ENCODE data around the gene ATP6V0C. TPM values are rescaled to one million over a fixed set of nuclear protein-coding genes. Genes with fewer than 3 reads are reported as not detected.
"Not testable (repeated sequence)": the region's sequence is repeated elsewhere in the genome, so short reads cannot be mapped to it uniquely, and the experiment has no call there.

ATP6V0C gene
- total RNA-seq, 4 donors from 2014 or later = 48.1 to 73.0 (median 61.1) TPM

DNA sequence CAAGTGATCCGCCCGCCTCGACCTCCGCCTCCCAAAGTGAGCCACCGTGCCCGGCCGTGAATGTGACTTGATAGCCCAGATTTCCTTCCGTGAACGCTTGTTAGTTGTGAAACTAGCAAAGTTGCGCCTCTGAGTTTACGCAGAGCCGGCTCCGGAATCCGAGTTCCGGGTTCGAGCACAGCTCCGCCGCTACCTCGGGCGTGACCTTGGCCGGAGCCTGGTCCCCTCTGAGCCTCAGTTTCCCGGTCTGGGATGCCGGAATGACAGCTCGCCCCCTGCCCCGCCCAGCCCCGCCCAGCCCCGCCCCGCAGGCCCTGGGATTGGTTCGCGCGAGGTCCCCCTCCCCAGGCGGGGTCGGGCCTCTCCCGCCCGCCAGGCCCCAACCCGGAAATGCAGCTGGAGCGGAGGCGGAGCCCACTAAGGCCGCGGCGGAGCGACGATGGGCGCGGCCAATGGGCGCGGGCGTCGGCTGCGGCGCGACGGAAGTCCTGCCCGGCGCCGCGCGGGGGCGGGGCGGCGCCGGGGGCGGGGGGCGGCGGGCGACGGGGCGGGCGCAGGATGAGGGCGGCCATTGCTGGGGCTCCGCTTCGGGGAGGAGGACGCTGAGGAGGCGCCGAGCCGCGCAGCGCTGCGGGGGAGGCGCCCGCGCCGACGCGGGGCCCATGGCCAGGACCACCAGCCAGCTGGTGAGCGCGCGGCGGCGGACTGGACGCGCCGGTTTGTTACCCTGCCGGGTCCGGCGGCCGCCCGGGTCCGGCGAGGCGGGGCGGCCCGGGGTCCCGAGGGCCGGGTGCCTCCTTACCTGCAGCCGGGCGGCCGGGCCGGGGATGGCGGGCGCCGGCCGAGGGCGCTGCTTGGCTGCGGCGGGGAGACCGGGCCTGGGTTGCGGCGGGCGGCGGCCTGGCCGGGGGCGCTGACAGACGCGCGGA is 24.0 kb downstream of the ATP6V0C start, which contains the start of gene PDPK1:
TSS of gene PDPK1 (plus strand) at position 571 of the 929 bp plus-strand sequence. CDS start at position 663, 92 bp downstream.
- H3K27ac ChIP-seq = peak within 1 kb of the TSS; percentile 59 to 89 (median 86)
- DNase-seq (ENCODE audit: low spot score in 2 of 2) = peak; percentile 80 to 85
- peaks cover 0 to 50% (median 38%) of the 10 kb centered on the region in 4 donors for H3K4me1 ChIP-seq
- TF ChIP-seq EP300 (IDR thresholded peaks at IDR 0.05) (peak in 1 of 2 donors; percentile 66), POLR2A (IDR thresholded peaks at IDR 0.05) (peak; percentile 11 to 37), CTCF (IDR thresholded peaks at IDR 0.05) (no peak)
- 0 to 3% methylated on average over 10 to 78 of the region's 126 CpGs for WGBS, 2 donors
- H3K9me3 ChIP-seq = no peaks in the 10 kb centered on the region
- H3K36me3 ChIP-seq = no peaks in the 10 kb centered on the region
- no peaks in the 10 kb centered on the region for H3K27me3 ChIP-seq
- H3K4me3 ChIP-seq = peak within 1 kb of the TSS; percentile 50 to 63 (median 62)

DNA sequence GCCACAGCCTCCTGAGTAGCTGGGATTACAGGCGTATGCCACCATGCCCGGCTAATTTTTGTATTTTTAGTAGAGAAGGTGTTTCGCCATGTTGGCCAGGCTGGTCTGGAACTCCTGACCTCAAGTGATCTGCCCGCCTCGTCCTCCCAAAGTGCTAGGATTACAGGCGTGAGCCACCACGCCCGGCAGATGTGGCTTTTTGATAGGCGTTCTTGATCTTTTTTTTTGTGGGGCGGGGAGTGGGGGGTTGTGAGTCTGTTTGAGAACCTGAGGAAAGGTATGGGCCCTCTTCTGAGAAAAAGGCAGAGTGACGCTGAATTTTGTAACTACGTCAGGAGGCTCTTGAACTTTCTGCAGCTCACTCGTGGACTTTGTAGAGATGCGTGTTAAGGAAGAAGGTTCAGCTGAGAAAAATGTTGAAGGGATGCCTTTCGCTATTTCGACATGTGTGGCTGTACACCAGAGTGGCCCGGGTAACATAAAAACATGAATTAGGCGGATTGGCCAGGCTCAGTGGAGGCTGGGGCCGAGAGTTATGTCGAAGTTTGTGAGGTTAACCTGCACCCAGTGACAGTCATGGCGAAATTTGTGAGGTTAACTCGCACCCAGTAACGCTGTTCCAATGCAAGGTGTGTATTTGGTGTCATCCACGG is 25.6 kb downstream of the ATP6V0C start:
- 85 to 87% methylated on average over 24 of the region's 24 CpGs for WGBS, 2 donors
- H3K27me3 ChIP-seq; H3K27ac ChIP-seq; DNase-seq (ENCODE audit: low spot score in 2 of 2); H3K36me3 ChIP-seq; H3K9me3 ChIP-seq: not testable (repeated sequence)
- peak overlapping the region in 2 of 4 donors; percentile 41 to 61 for H3K4me3 ChIP-seq
- peaks cover 0 to 55% (median 38%) of the 10 kb centered on the region in 4 donors for H3K4me1 ChIP-seq

DNA sequence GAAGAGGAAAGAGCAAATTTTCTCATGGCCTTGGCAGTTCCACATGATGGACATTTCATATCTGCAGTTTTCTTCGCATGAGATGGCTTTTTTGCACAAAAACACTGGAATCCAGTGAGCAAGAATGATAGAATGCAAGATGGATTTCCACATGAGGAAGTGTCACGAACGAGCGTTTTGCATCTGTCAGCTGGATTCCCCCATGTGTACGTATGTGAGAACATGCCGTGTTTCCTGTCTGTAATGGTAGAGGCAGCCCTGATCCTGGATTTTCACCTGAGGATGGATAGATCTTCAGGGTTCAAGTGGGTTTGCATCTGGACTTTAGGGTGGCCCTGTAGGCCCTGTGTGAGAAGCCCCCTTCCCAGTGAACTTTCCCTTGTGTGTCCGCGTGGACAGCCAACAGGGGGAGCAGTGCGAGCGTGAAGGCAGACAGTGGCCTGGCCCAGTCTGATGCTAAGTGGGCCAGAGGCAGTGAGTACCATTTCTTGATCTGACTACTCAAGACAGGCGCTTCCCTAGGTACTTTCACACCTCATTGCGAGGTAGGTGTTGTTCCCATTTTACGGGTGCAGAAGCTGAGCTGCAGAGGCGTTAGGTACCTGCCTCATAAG is 26.2 kb downstream of the ATP6V0C start:
- 46 to 61% methylated on average over 10 to 14 of the region's 14 CpGs for WGBS, 2 donors
- not testable (repeated sequence) for H3K27ac ChIP-seq; H3K27me3 ChIP-seq; DNase-seq (ENCODE audit: low spot score in 2 of 2); H3K4me3 ChIP-seq; H3K9me3 ChIP-seq; H3K36me3 ChIP-seq
- peak in 3 of 5 experiments; percentile 27 to 33 (median 30) for TF ChIP-seq CTCF (IDR thresholded peaks at IDR 0.05)
- H3K4me1 ChIP-seq = peaks cover 0 to 55% (median 38%) of the 10 kb centered on the region in 4 donors

DNA sequence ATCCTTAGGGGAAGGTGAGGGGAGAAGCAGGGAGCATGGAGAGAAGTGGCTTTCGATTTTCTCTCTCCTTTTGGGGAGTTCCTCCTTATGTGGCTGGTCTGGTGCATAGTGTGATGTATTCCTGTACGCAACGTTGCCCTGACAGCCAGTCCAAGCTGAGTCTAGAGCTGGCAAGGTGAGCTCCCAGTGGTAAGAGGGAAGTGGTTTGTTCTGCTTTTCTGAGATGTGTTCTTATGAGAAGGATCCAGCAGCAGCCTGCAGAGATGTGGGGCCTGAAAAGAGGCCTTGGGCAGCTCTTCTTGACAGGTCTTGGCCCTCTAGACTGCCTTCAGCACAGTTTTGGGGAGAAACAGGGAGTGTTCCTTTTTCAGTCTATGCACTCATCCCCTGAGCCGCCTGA is 27.2 kb downstream of the ATP6V0C start:
- H3K36me3 ChIP-seq; H3K27ac ChIP-seq; H3K4me3 ChIP-seq; H3K9me3 ChIP-seq; DNase-seq (ENCODE audit: low spot score in 2 of 2); H3K27me3 ChIP-seq: not testable (repeated sequence)
- WGBS, 2 donors = 54 to 58% methylated on average over 3 to 4 of the region's 4 CpGs
- H3K4me1 ChIP-seq = peaks cover 0 to 56% (median 35%) of the 10 kb centered on the region in 4 donors

DNA sequence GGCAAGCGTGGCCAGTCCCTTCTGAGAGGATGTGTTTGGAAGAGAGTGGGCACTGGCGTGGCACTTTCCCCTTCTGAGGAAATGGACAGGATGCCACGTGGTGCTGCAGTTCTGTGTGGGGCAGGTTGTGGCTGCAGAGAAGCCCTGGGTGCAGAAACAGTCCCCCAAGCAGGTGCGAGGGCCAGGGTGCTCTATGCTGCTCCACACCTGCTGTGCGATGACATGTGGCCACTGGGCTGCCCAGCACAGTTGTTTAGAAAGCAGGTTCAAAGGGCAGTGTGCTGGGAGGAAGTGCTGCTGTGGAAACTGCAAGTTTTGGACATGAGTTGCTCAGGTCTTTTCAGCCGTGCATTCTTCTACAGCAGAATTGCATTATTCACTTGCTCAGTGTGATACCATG is 27.7 kb downstream of the ATP6V0C start:
- not testable (repeated sequence) for DNase-seq (ENCODE audit: low spot score in 2 of 2); H3K36me3 ChIP-seq; H3K4me3 ChIP-seq; H3K27me3 ChIP-seq; H3K9me3 ChIP-seq; H3K27ac ChIP-seq
- WGBS, 2 donors = 54 to 59% methylated on average over 4 of the region's 6 CpGs
- H3K4me1 ChIP-seq = peaks cover 0 to 55% (median 30%) of the 10 kb centered on the region in 4 donors

DNA sequence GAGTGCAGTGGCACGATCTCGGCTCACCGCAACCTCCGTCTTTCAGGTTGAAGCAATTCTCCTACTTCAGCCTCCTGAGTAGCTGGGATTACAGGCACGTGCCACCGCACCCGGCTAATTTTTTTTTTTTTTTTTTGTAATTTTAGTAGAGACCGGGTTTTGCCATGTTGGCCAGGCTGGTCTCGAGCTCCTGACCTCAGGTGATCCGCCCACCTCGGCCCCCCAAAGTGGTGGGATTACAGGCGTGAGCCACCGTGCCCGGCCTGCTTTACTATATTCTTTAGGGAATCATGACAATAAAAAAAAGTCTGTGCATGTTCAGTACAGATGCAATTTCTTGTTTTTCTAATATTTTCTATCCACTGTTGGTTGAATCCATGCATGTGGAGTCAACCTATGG is 30.0 kb downstream of the ATP6V0C start:
- H3K36me3 ChIP-seq; H3K9me3 ChIP-seq; DNase-seq (ENCODE audit: low spot score in 2 of 2): not testable (repeated sequence)

GRCh38 chr16:2550283-2550878 is 36.6 kb downstream of the ATP6V0C start:
- not testable (repeated sequence) for H3K4me3 ChIP-seq; H3K9me3 ChIP-seq; H3K27ac ChIP-seq; DNase-seq (ENCODE audit: low spot score in 2 of 2); H3K36me3 ChIP-seq; H3K27me3 ChIP-seq
- WGBS, 2 donors = 67% methylated on average over 1 of the region's 14 CpGs
- peaks cover 0 to 17% (median 0%) of the 10 kb centered on the region in 4 donors for H3K4me1 ChIP-seq

More for the DNA sequence above, 30.0 kb downstream of the ATP6V0C start:
- not testable (repeated sequence) for H3K27ac ChIP-seq, H3K4me3 ChIP-seq, H3K27me3 ChIP-seq
- H3K4me1 ChIP-seq = peaks cover 0 to 46% (median 21%) of the 10 kb centered on the region in 4 donors
- 87 to 89% methylated on average over 14 of the region's 14 CpGs for WGBS, 2 donors

DNA sequence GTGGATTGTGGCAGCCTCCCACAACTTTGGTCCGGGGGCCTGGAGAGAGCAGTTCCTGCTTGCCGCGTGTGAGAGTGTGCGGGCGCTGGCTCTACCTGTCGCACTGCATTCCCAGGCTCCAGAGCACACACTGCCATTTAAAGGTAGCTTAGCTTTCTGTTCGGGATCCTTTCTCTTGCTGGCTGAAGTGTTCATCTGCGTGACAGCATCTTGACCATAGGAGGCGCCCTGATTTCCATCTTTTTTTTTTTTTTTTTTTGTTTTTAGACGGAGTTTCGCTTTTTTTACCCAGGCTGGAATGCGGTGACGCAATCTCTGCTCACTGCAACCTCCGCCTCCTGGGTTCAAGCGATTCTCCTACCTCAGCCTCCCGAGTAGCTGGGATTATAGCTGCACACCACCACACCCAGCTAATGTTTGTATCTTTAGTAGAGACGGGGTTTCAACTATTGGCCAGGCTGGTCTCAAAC is 37.7 kb downstream of the ATP6V0C start:
- H3K9me3 ChIP-seq; H3K27ac ChIP-seq; H3K27me3 ChIP-seq; DNase-seq (ENCODE audit: low spot score in 2 of 2); H3K4me1 ChIP-seq; H3K4me3 ChIP-seq; H3K36me3 ChIP-seq: not testable (repeated sequence)
- 61 to 67% methylated on average over 12 to 17 of the region's 17 CpGs for WGBS, 2 donors

- not testable (repeated sequence) for H3K27ac ChIP-seq; H3K4me3 ChIP-seq; H3K4me1 ChIP-seq; H3K36me3 ChIP-seq; H3K9me3 ChIP-seq; H3K27me3 ChIP-seq; DNase-seq (ENCODE audit: low spot score in 2 of 2)
- no CpG with 5 or more reads among the region's 13 CpGs for WGBS, 2 donors
Observed at GRCh38 chr16:2554709-2555425, 41.1 kb downstream of the ATP6V0C start.

GRCh38 chr16:2557150-2557549 is 43.4 kb downstream of the ATP6V0C start:
- H3K27ac ChIP-seq; H3K27me3 ChIP-seq; H3K4me3 ChIP-seq; H3K4me1 ChIP-seq; DNase-seq (ENCODE audit: low spot score in 2 of 2); H3K36me3 ChIP-seq; H3K9me3 ChIP-seq: not testable (repeated sequence)
- WGBS, 2 donors = no CpG with 5 or more reads among the region's 15 CpGs
